GM04504 (cell line): ENCODE results near the gene TRPM1.

Source experiments
- DNase-seq: peaks from one replicate; pipeline ENCODE4 v3.0.0-alpha.2; 2012; ENCODE audit warnings: low read depth

TRPM1 gene

GRCh38 chr15:31017311-31017710, 84.2 kb downstream of the TRPM1 start:
- DNase-seq, result no peak

GRCh38 chr15:31016446-31016915, 85.0 kb downstream of the TRPM1 start:
- DNase-seq, result no peak

- DNase-seq, result no peak
Measured at GRCh38 chr15:31014608-31014925, 87.0 kb downstream of the TRPM1 start.

- no peak for DNase-seq
Measured at GRCh38 chr15:31013863-31014607, 87.5 kb downstream of the TRPM1 start.

- no peak for DNase-seq
Measured at GRCh38 chr15:31012455-31012854, 89.1 kb downstream of the TRPM1 start.

- DNase-seq, result no peak
Measured at GRCh38 chr15:31010036-31010435, 91.5 kb downstream of the TRPM1 start.

GRCh38 chr15:31005660-31006059, 95.9 kb downstream of the TRPM1 start:
- DNase-seq, result no peak

GRCh38 chr15:31004220-31004733, 97.2 kb downstream of the TRPM1 start:
- DNase-seq, result no peak

- no peak for DNase-seq
Measured at GRCh38 chr15:31001702-31002101, 99.8 kb downstream of the TRPM1 start.

- DNase-seq, result no peak
Measured at GRCh38 chr15:30999729-31000128, 101.8 kb downstream of the TRPM1 start.

GRCh38 chr15:30997270-30997669, 104.3 kb downstream of the TRPM1 start:
- DNase-seq, result no peak

GRCh38 chr15:30992249-30992864, 109.2 kb downstream of the TRPM1 start:
- no peak for DNase-seq

- DNase-seq, result peak; percentile 57
Measured at GRCh38 chr15:30991255-30992235, 110.0 kb downstream of the TRPM1 start, which contains the start of gene MTMR10. Gene MTMR10, minus strand, starts transcription at chr15:30991628. Its CDS starts 122 bp downstream, at chr15:30991506.

- DNase-seq, result no peak
Measured at GRCh38 chr15:30990446-30991254, 110.9 kb downstream of the TRPM1 start.

GRCh38 chr15:30990036-30990435, 111.5 kb downstream of the TRPM1 start:
- DNase-seq, result no peak

- no peak for DNase-seq
Measured at GRCh38 chr15:30985081-30985531, 116.4 kb downstream of the TRPM1 start.

GRCh38 chr15:30984542-30984941, 117.0 kb downstream of the TRPM1 start:
- no peak for DNase-seq

GRCh38 chr15:30984118-30984517, 117.4 kb downstream of the TRPM1 start:
- no peak for DNase-seq

- no peak for DNase-seq
Measured at GRCh38 chr15:30979457-30979856, 122.1 kb downstream of the TRPM1 start.

- DNase-seq, result no peak
Measured at GRCh38 chr15:30978328-30978727, 123.2 kb downstream of the TRPM1 start.

GRCh38 chr15:30974112-30974511, 127.4 kb downstream of the TRPM1 start:
- DNase-seq, result no peak
